OCI-LY1 (cell line): ENCODE results near the gene SMPD3.

Experiments used
- H2AFZ ChIP-seq: fragments of 200-600 bp; sonication (generic), shearing (Covaris generic); 2 replicates; pipeline ENCODE4 v1.6.0; 2014; ENCODE audit warnings: antibody characterized with exemption, mild to moderate bottlenecking, low read length
- H3F3A ChIP-seq: fragments of 200-600 bp; sonication (generic), shearing (Covaris generic); 2 replicates; pipeline ENCODE4 v1.6.0; 2014; ENCODE audit warnings: mild to moderate bottlenecking, antibody characterized with exemption, low read length, moderate library complexity; ENCODE audit not compliant: insufficient read depth
- H3K27ac ChIP-seq: fragments of 200-600 bp; sonication (generic); 2 replicates; pipeline ENCODE4 v1.5.1; 2014; ENCODE audit warnings: low read length, mixed run types, mild to moderate bottlenecking, low read depth; ENCODE audit not compliant: poor library complexity, severe bottlenecking
- H3K27me3 ChIP-seq: fragments of 200-600 bp; sonication (generic); 2 replicates; pipeline ENCODE4 v1.6.0; 2014; ENCODE audit warnings: antibody characterized with exemption, mild to moderate bottlenecking, low read length, moderate library complexity; ENCODE audit not compliant: insufficient read depth
- H3K36me3 ChIP-seq: fragments of 200-600 bp; sonication (generic); 2 replicates; pipeline ENCODE4 v1.6.1; 2014; ENCODE audit warnings: mild to moderate bottlenecking, antibody characterized with exemption, low read length, moderate library complexity, mixed read lengths; ENCODE audit not compliant: insufficient read depth
- H3K4me1 ChIP-seq: fragments of 200-600 bp; sonication (generic); 2 replicates; pipeline ENCODE4 v1.5.1; 2014; ENCODE audit warnings: mild to moderate bottlenecking, low read length, moderate library complexity; ENCODE audit not compliant: insufficient read depth, severe bottlenecking
- H3K4me2 ChIP-seq: fragments of 200-600 bp; sonication (generic), shearing (Covaris generic); 2 replicates; pipeline ENCODE4 v1.6.1; 2014; ENCODE audit warnings: low read length
- H3K4me3 ChIP-seq: fragments of 200-600 bp; sonication (generic); 2 replicates; pipeline ENCODE4 v1.5.1; 2014; ENCODE audit warnings: low read length, low read depth, mild to moderate bottlenecking, mixed read lengths; ENCODE audit not compliant: poor library complexity, severe bottlenecking
- H3K79me2 ChIP-seq: fragments of 200-600 bp; shearing (Covaris generic); 2 replicates; pipeline ENCODE4 v1.6.1; 2016; ENCODE audit warnings: mixed run types, low read length, mixed read lengths; ENCODE audit not compliant: insufficient read depth
- H3K9ac ChIP-seq: fragments of 200-600 bp; sonication (generic), shearing (Covaris generic); 2 replicates; pipeline ENCODE4 v1.6.1; 2014; ENCODE audit warnings: mild to moderate bottlenecking, low read length, mixed read lengths
- H3K9me2 ChIP-seq: fragments of 200-600 bp; sonication (generic), shearing (Covaris generic); 2 replicates; pipeline ENCODE4 v1.6.1; 2014; ENCODE audit warnings: low read depth, mild to moderate bottlenecking, low read length, mixed read lengths
- H3K9me3 ChIP-seq: fragments of 200-600 bp; shearing (Covaris generic); 2 replicates; pipeline ENCODE4 v1.6.1; 2014; ENCODE audit warnings: low read length, mixed read lengths
- H4K20me1 ChIP-seq: fragments of 200-600 bp; sonication (generic), shearing (Covaris generic); 2 replicates; pipeline ENCODE4 v1.6.0; 2016; ENCODE audit warnings: mild to moderate bottlenecking, low read length; ENCODE audit not compliant: insufficient read depth
- EZH2 ChIP-seq: fragments of 200-600 bp; sonication (generic), shearing (Covaris generic); IDR thresholded peaks from 2 replicates; pipeline ENCODE4 v1.8.0; 2017; ENCODE audit warnings: borderline replicate concordance, mixed run types, mild to moderate bottlenecking, antibody characterized with exemption, low read length, moderate library complexity, mixed read lengths
- TF ChIP-seq, protein P1 (sequence below): fragments of 200-600 bp; sonication (generic), shearing (Covaris generic); IDR thresholded peaks from 2 replicates; pipeline ENCODE4 v1.5.1; 2017; ENCODE audit warnings: mild to moderate bottlenecking, antibody characterized with exemption, low read length, moderate library complexity, mixed read lengths

SMPD3 gene

DNA sequence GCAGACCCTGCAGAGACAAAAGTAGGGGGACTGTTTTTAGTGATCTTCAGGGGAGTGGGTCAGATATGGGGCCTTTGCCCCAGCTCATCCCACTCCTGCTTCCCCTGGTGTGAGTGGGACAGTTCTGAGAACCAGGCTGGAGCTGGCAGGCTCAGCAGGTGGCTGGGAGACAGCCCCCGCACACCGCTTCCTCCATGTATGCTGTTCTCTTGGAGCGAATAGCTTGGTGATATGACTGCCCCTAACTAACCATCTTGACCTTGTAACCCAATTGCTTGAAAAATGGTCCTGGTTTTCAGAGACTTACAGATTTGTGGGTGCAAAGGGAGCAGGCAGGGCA lies 76.0 kb downstream of the SMPD3 start:
- Histone ChIP-seq H3K4me2 (no peak overlapping the region), H3K36me3 (no peaks in the 10 kb centered on the region), H3K9me2 (no peaks in the 10 kb centered on the region), H2AFZ (no peak overlapping the region), H3K79me2 (no peaks in the 10 kb centered on the region), H3K27ac (no peak overlapping the region), H3F3A (no peaks in the 10 kb centered on the region), H3K4me1 (peaks cover 10% of the 10 kb centered on the region), H3K9me3 (no peaks in the 10 kb centered on the region), H3K9ac (no peak overlapping the region), H3K27me3 (peaks cover 7% of the 10 kb centered on the region; the same call in 1 of the 2 replicates), H4K20me1 (no peaks in the 10 kb centered on the region), H3K4me3 (no peak overlapping the region)
- no peak for TF ChIP-seq EZH2
- TF ChIP-seq, protein P1, sequence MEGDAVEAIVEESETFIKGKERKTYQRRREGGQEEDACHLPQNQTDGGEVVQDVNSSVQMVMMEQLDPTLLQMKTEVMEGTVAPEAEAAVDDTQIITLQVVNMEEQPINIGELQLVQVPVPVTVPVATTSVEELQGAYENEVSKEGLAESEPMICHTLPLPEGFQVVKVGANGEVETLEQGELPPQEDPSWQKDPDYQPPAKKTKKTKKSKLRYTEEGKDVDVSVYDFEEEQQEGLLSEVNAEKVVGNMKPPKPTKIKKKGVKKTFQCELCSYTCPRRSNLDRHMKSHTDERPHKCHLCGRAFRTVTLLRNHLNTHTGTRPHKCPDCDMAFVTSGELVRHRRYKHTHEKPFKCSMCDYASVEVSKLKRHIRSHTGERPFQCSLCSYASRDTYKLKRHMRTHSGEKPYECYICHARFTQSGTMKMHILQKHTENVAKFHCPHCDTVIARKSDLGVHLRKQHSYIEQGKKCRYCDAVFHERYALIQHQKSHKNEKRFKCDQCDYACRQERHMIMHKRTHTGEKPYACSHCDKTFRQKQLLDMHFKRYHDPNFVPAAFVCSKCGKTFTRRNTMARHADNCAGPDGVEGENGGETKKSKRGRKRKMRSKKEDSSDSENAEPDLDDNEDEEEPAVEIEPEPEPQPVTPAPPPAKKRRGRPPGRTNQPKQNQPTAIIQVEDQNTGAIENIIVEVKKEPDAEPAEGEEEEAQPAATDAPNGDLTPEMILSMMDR: no peak

DNA sequence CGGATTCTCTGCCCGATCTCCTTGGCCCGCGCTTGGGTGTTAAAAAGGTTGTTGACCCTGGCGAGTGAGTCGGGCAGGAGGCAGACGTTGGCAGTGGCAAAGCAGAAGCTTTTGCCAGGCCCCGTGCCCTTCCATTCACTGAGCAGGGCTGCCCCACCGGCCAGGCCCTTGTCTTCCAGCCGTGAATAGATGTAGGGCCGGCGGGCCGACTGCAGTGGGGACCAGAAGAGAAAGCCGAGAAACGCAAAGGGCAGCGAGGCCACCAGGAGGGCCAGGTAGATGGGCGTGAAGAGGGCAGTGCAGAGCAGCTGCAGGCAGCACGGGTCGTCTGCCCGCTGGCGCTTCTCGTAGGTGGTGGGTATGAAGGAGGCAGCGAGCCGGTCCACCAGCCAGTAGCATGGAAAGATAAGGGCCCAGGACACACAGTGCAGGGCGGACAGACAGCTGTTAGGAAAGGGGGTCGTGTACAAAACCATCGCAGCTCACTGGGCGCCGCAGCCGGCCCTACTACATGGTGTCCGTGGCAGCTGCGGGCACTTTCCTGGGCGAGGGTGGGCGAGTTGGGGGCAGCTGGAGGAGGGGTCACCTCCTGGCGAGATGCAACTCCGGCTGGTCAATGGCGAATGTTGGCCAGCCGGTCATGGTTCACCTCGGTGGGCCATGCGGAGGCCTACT lies 76.5 kb downstream of the SMPD3 start:
- no peaks in the 10 kb centered on the region for H3K9me2 ChIP-seq
- H2AFZ ChIP-seq: no peak overlapping the region
- peaks cover 10% of the 10 kb centered on the region for H3K4me1 ChIP-seq
- H4K20me1 ChIP-seq: no peaks in the 10 kb centered on the region
- no peaks in the 10 kb centered on the region for H3K9me3 ChIP-seq
- H3K79me2 ChIP-seq: no peaks in the 10 kb centered on the region
- TF ChIP-seq EZH2: no peak
- TF ChIP-seq, protein P1: no peak
- H3K27me3 ChIP-seq: peaks cover 7% of the 10 kb centered on the region; the same call in 1 of the 2 replicates
- H3K27ac ChIP-seq: no peak overlapping the region
- H3K4me2 ChIP-seq: no peak overlapping the region
- H3K4me3 ChIP-seq: no peak overlapping the region
- H3K9ac ChIP-seq: no peak overlapping the region
- H3F3A ChIP-seq: no peaks in the 10 kb centered on the region
- no peaks in the 10 kb centered on the region for H3K36me3 ChIP-seq

DNA sequence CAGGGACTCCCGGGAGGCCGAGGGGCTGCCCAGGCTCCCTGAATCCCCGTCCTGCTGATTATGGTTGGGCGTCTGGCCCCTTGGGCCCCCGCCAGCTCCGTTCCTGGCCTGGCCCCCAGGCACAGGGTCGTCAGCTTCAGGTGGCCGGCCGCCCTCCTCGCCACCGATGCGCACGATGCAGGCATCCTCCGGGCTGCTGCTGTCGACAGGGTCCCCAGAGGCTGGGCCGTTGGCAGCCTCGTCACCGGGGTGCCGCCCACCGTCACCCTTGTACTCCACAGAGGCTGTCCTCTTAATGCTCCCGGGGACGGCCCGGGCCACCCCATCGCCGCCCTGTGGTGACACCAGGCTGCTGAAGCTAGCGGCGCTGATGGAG lies 77.0 kb downstream of the SMPD3 start:
- Histone ChIP-seq H3K4me3 (no peak overlapping the region), H3K27me3 (peaks cover 7% of the 10 kb centered on the region; the same call in 1 of the 2 replicates), H3K4me2 (no peak overlapping the region), H3K4me1 (peaks cover 10% of the 10 kb centered on the region), H3F3A (no peaks in the 10 kb centered on the region), H3K27ac (no peak overlapping the region), H3K9me3 (no peaks in the 10 kb centered on the region), H3K9ac (no peak overlapping the region), H3K9me2 (no peaks in the 10 kb centered on the region), H3K79me2 (no peaks in the 10 kb centered on the region), H2AFZ (no peak overlapping the region), H4K20me1 (no peaks in the 10 kb centered on the region), H3K36me3 (no peaks in the 10 kb centered on the region)
- TF ChIP-seq, protein P1: no peak
- no peak for TF ChIP-seq EZH2
